Adrenal gland (tissue), 5 donors: ENCODE results near the gene HNRNPLL.

Experiments used
- POLR2A ChIP-seq, 2 donors: fragments of 450-650 bp; IDR thresholded peaks; one replicate each; pipeline ENCODE4 v1.6.1; 2017; ENCODE audit warnings: antibody characterized with exemption in 2 of 2, mild to moderate bottlenecking in 2 of 2, moderate library complexity in 1 of 2
- TF ChIP-seq, protein P1 (sequence below), 6 experiments: fragments of 450-650 bp in 4 of 6; fragments of 200-600 bp in 2 of 6; sonication (generic) in 1 of 6; IDR thresholded peaks; 1 replicate in 5 of 6; 2 replicates in 1 of 6; pipeline versions ENCODE4 v1.5.1 to v1.8.0; 2016 to 2021; ENCODE audit warnings: antibody characterized with exemption in 6 of 6, mild to moderate bottlenecking in 2 of 6, moderate library complexity in 1 of 6
- donor health status: DM: no; HTN: no; CAD: no.

DNA sequence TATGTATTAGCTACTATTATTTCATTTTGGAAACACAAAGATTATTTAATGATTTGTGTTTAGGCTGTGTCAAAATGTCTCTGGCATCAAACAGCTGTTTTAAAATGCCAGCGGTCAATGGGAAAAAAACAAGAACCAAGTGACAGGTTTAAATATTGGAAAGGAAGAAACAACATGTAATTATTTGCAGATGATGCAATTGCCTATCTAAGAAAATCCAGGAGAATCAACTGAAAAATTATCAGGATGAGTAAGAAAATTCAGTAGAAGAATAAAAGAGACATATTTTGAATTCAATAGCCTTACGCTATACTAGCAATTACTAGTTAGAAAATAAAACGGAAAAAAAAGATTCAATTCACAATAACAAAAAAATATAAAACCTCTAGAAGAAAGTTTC lies 51.6 kb downstream of the HNRNPLL start:
- no peak for TF ChIP-seq POLR2A (IDR thresholded peaks at IDR 0.05)
- TF ChIP-seq, protein P1, sequence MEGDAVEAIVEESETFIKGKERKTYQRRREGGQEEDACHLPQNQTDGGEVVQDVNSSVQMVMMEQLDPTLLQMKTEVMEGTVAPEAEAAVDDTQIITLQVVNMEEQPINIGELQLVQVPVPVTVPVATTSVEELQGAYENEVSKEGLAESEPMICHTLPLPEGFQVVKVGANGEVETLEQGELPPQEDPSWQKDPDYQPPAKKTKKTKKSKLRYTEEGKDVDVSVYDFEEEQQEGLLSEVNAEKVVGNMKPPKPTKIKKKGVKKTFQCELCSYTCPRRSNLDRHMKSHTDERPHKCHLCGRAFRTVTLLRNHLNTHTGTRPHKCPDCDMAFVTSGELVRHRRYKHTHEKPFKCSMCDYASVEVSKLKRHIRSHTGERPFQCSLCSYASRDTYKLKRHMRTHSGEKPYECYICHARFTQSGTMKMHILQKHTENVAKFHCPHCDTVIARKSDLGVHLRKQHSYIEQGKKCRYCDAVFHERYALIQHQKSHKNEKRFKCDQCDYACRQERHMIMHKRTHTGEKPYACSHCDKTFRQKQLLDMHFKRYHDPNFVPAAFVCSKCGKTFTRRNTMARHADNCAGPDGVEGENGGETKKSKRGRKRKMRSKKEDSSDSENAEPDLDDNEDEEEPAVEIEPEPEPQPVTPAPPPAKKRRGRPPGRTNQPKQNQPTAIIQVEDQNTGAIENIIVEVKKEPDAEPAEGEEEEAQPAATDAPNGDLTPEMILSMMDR (IDR thresholded peaks at IDR 0.05), result no peak
